HS-27A (cell line): ENCODE data around the gene ZNF275.
A peak's percentile ranks its signal among the peaks of the same experiment; 100 is the strongest.
"Not testable (repeated sequence)": the region's sequence is repeated elsewhere in the genome, so short reads cannot be mapped to it uniquely, and the experiment has no call there.

ENCODE experiments used
- DNase-seq: peaks from one replicate; pipeline ENCODE4 v3.0.0-alpha.2; 2012; ENCODE audit warnings: low read depth, missing footprints

Gene ZNF275, protein sequence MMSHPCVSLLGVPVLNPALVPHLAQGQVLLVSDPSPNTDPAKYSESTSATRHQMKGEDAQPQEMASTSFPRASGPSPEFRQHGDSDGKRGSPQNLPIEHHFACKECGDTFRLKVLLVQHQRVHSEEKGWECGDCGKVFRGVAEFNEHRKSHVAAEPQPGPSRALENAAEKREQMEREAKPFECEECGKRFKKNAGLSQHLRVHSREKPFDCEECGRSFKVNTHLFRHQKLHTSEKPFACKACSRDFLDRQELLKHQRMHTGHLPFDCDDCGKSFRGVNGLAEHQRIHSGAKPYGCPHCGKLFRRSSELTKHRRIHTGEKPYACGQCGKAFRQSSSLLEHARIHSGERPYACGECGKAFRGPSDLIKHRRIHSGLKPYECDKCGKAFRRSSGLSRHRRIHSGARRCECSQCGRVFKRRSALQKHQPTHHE

DNA sequence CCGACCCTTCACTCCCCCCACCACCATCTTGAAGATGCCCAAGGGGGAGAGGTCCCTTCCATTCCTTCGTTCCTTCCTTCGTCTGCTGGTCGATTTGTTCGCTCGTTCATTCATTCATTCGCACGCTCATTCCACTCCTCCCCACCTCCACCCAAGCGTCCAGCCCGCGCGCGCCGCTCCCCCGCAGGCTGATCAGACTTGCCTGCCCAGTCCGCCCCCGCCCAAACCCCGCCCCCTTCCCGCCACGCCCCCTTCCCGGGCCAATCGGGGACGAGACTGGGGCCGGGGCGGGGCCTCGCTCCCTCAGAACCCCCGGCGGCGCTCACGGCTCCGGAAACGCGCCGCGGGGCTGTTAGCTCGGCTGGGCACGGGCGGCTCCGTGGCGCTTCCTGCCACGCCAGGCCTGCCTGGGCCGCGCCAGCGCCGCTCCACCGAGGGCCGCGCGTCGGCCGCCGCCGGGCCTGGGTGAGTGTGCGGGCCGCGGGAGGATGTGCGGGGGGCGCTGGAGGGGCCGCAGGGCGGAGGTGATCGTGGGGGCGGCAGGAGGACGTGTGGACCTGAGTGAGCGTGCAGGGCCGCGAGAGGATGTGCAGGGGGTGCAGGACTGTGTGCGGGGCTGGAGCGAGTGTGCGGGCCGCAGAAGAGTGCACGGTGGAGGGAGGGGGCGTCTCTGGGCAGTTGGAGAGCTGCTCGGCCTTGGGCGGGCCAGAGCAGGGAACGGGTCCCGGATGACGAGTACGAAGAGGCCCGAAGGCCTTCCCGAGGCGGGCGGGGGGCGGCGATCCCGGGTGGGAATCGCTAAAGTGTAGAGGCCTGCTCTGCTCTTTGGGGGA, at the start of gene ZNF275:
Gene ZNF275 (plus strand): TSS at position 333 of the 833 bp plus-strand sequence. CDS start 2,527 bp downstream, outside the sequence.
- DNase-seq: peak; percentile 26

DNA sequence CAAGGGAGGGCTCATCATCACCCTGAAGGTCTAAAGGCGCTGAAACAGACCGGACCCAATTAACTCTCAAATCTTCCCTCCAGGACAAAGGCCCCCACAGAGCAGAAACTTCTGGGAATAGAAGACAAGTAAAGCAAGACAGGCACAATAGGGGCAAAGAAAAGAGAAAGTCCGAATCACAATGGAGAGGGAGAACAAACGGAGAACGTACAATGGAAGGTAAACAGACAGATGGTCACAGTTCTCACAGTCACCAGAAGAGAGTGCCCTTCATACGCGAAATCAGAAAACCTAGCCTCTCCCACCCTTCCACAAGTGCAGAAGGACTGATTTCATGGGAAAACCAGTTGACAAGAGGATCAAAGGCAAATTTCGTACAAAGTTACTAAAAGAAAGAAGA, 48.3 kb upstream of the ZNF275 start:
- DNase-seq: not testable (repeated sequence)

DNA sequence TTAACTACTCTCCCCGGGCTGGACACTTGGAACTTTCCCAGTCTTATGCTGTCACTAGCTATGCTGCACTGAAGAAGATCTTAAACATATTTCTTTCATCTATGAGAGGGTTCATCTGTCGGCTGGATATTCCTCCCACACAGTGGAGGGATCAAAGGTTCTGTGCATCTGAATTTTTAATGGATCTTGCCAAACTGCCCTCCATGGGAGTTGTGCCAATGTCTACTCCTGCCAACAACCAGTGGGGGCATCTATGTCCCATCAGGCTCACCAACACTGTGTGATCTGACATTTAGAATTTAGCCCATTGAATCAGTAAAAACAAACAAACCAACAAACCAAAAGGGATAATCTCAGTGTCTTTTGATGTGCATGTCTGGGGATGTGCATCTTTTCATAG, 45.1 kb upstream of the ZNF275 start:
- not testable (repeated sequence) for DNase-seq

DNA sequence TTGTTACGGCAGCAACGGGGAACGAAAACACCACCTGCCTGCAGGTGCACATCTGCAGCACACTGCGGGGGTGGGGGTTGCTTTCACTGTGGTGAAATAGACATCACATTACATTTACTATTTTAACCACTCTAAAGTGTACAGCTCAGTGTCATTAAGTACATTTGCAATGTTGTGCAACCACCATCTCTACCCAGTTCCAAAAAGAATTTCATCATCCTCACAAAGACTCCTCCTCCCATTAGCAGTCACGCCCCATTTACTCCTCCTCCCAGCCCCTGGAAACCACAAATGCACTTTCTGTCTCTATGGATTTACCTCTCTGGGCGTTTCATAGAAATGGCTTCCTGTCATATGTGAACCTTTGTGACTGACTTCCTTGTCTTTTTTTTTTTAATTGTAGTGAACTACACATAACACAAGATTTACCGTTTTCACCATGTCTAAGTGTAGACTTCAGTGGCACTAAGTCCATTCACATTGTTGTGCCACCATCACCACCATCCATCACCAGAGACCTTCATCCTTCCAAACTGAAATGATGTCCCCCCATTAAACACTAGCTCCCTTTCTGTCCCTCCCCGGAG, 40.4 kb upstream of the ZNF275 start:
- not testable (repeated sequence) for DNase-seq

DNA sequence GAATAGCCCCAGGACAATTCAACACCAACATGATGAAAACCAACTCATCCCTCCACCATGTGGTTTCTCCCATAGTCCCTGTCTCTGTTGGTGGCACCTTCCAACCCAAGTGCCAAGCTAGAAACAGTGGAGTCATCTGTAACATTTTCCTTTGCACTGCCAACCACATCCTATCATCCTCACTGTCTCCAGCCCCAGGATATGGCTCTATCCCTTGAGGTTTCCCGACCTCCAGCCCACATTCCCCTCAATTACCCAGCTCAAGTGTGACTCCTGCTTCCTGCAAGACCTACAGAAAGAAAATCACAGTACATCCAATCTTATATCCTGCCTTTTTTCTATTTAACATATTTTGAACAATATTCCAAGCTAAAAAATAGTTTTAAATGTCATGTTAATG, 36.6 kb upstream of the ZNF275 start:
- DNase-seq: no peak

DNA sequence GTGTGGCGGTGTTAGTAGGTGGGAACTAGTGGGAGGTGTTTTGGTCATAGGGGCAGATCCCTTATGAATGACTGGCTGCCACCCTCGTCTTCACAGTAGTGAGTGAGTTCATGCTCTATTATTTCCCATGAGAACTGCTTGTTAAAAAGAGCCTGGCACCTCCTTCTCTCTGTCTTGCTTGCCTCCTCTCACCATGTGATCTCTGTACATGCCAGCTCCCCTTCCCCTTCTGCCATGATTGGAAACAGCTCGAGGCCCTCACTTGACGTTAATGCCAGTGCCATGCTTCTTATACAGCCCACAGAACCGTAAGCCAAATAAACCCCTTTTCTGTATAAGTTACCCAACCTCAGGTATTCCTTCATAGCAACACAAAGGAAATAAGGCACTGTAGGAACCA, 34.1 kb upstream of the ZNF275 start:
- DNase-seq: no peak

DNA sequence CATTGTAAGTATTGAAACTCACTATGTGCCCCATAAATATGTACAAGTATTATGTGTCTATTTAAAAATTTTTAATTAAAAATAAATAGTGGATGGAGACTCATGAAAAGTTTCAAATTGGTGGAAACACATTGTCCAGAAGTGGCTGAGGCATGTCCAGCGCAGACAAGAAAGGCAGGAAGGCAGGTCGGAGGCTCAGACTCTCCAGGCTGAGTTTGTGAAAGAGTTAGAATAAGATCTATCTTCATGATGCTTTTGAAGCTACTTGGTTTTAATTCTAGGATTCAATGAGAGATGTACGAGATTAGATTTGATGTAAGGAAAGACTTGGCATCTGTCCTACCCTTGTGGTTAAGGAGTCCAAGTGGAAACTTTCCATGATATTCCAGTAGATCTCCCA, 32.2 kb upstream of the ZNF275 start:
- no peak for DNase-seq

DNA sequence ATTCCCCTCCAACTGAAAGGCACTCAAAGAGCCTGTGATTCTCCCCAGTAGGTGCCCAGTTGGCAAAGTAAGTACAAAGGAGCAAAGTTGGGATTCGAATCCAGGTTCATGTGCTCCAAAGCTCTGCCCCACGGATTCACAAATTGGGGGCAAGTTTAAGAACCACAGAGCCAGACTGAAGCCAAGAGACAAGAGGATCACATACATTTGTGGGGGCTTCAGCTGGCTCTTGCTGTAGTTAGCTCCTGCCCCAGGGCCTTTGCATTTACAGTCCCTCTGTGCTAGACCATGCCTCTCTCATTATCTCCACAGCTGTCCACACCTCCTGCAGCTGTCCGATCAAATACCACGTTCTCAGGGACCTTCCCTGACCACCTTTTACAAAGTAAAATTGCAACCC, 31.2 kb upstream of the ZNF275 start:
- no peak for DNase-seq

DNA sequence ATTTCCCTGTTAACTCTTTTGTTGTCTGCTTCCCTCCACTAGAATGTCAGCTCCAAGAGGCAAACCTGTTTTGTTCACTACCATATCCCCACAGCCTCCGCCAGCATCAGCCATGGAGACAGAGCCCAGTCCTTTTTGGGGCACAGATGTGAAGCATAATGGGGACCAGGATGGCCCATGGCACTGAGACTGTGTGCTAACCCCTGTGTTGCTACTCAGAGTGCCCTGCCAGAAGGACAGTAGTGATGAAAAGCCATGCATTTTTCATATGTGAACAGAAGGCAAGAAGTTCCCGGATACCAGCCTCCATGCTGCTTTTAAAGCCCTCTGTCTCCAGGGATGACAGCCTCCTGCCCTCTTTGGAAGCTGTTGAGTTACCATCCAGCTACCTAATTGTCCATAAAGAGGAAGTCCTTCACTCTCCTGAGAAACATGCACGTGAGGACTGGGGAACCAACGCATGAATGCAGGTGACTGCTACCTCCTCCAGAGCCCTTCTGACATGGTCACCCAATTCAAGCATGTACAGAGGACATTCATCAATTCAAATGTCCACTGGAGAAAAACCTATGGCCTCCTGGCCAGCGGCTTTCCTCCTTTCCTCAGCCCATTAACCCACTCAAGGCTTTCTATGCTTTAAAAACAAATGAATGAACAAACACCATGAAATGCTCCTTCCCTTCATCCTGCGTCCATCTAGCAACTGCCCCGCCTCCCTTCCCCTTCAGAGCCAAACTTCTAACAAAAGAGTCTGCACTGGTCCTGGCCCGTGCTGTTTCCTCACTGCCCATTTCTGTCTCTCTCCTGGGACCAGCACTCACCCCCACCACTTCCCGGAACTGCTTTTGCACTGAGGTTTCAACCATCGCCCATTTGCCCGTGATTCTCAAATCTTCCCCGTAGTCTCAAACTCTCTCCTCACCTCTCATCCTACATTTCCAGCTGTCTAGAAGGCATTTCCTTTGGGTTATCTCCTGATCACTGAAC, 30.4 kb upstream of the ZNF275 start:
- no peak for DNase-seq

DNA sequence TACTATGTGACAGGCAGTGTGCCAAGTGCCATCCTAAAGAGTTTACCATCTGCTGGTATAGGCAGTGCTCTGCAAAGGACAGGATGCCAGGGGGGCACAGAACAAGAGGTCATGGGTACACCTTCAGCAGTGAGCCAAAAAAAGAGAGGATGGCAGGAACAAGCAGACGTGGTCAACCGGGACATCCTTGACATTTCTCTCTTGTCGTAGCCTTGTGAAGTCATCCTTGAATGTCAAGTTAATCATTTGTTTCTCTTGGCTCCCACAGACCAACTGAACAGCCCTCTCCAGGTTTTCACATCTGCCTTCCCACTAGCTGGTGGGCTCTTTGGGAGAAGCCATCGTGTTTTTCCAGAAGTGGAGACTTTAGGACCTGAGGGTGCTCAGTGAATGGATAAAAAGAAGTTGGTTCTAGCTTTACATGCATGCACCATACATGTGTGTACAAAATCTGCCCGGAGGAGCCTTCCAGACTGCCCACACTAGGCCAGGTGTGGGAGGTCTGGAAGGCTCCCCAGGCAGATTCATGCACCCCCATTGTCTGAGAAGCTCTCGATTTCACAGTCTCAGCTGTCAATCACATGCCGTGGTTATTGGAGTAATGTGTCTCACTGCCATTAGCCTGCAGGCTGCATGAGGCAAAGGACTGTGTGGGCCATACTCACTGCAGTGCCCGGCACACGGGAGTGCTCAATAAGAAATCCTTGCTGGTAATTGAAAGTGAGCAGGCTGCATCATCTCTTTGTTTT, 28.8 kb upstream of the ZNF275 start:
- DNase-seq: no peak

DNA sequence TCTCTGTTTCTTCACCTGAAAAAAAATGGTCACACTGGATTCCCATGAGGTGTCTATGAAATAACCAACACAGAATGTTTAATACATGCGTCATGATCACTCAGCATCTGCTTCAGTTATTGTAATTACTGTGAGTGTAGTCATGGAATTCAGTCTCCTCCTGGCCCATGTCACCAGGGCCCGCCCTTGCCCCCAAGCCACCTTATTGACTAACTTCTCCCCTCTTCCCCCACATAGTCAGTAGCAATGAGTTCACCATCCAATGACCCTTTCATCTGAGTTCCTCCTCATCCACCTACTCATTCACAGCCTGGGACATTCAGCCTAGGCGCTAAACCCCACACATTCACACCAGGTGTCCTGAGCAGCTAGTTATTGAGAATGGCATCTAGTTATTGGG, 28.0 kb upstream of the ZNF275 start:
- DNase-seq: no peak

DNA sequence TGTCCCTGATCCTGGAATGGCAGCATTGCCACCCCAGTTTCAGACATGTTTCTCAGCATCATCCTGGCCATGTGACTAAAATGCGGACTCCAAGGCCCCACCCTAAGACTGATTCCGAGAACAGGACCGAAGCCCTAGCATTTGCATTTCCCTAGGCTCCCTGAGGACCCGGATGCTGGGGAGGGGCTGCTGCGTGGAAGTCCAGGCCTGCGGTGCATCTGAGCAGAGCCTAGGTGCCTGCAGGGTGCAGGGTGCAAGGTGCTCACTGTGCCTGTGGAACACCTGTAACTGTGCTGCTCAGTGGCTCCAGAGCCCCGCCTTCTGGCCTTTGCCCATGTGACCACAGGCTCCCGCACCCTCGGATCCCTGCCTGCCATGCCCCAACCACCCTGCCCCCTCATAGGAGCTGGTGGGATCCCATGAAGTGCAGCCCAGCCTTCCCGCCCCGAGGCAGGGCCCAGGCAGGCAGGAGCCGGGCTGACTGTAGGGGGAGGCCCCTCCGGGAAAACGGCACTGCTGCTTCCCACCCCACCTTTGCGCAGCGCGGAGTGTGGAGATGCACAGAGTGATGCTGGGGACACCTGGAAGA, 27.3 kb upstream of the ZNF275 start:
- DNase-seq: no peak

DNA sequence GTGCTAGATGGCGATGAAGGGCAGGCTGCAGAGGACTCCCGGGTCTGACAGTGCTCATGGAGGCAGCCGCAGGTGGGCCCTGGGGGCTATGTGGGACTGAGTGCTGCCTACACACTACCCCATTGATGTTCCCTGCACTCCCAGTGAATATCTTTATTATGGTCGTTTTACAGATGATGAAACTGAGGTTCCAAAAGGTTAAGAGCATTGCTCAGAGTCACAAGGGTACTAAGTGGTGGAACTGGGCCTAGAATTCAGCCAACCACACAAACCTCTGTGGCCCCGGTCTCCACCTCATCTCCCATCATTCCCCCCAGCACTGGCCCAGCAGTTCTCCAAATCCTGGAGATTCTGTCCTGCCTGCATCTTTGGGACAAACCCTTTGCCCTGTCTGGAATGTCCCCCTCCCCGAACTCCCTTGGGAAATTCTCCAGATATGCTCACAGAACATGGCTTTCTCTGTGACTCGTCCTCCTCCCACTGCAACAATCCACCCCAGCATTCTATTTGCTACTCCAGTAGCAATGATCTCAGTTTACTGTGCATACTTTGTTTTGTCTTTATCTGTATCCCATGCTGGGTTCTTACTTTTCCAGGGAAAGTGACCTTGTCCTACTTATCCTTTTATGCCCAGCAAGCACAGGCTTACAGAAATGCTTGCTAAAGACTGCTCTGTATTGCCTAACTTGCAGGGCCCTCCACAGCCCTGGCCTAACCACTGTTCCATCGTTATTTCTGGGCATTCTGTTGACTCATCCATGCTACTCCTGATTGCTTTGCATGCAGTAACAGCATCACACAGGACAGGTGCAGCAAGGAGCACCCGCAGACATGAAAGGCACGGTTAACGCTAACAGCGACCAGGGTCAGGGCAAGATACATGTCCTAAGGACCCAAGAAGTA, 26.4 kb upstream of the ZNF275 start:
- DNase-seq: no peak

DNA sequence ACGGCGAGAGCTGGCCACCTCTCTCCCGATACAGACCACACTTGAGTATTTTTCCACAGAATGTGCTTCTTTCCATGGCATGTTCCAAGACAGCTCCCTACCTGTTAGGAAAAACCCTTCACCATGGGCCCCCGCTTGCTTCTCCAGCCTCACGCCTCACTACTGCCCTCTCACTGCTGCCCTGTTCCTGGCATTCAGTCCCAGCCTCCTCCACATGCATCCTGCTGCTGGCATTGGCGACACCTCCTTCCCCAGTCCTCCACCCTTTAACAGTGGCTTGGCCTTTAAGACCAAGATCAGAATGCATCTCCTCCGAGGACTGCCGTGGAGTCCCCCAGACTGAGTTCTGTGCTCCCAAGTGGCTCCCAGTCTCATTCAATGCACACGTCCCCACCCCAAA, 23.1 kb upstream of the ZNF275 start:
- DNase-seq: no peak

DNA sequence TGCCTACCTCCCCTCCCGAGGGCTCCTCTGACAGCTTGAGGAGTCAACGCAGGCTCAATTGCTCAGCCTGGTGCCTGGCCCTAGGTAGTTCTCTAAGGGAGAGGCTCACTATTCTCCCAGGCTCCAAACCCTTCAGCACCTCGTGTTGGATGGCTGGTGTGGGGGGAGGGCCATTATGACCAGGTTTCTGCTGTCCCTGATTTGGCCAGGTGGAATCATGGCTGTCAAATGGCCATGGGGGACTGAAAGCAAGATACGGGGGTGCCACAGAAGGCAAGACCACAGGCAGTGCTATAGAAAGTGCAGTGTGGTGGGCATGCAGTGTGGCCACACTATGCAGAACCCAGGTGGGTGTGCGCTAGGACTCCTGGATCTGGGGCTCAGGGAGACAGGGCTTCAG, 21.9 kb upstream of the ZNF275 start:
- DNase-seq: no peak

DNA sequence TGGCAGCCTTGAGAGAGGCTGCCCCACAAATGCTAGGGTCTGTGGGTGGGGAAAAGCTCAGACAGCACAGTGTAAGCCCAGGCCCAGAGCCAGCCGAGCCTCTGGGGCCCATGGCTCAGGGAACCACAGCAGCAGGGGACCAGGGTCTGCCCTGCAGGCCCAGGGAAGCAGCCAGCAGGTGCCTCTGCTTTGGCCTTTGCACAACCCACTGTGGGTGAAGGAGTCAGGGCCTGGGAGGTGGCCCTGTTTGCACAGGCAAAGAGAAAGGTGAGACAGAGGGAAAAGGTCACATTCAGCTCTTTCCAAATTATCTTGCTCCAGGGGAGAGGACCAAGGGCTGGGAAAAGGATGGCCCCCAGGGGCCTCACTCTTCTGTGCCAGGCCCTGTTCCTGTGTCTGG, 21.1 kb upstream of the ZNF275 start:
- no peak for DNase-seq

DNA sequence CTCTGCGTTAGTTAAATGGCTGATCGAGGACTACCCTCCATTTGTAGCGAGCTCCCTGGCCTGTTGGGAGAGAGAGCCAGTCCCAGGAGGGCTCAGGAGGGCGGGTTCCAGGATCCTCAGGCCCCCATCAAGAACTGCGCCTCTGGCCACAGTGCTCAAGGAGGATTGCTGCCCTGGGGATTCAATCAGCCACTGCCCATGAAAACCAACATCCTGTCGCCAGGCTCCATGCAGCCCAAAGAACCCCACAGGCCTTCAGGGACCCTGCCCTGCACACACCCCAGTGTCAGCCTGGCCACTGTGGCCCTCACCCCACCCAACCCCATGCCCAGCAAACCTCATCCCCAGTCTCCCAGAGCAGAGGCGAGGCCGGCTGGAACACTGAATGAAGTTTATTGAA, 16.6 kb upstream of the ZNF275 start:
- DNase-seq: no peak

DNA sequence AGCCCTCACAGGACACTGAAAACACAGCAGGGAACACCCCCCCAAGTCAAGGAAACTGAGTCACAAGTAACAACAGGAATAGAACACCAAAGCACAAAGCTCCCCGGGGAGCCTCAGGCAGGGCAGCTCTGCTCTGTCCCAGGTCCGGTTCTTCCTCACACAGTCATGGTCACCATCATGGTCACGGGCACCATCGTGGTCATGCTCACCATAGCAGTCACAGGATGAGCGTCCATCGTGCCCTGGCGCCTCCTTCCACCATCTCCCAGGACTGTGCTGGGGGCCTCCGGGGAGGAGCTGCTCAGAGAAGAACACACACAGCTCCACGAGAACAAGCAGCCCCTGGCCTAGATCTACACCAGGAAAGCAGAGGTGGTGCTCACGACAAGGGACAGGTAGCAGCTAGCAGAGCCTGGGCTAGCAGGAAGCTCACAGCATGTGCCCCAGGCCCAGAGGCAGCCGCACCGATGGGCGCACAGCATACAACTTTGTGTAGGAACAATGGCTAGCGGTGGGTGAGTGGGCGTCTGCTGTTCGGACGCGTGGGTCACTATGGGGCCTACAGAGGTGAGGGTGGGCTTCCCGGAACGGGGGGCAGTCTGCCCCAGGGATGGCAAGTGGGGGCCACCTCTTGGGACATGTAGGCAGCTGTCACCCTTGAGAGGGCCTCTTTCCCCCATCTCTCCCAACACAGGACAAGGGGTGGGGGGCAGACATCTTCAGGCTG, 15.8 kb upstream of the ZNF275 start:
- DNase-seq: no peak

DNA sequence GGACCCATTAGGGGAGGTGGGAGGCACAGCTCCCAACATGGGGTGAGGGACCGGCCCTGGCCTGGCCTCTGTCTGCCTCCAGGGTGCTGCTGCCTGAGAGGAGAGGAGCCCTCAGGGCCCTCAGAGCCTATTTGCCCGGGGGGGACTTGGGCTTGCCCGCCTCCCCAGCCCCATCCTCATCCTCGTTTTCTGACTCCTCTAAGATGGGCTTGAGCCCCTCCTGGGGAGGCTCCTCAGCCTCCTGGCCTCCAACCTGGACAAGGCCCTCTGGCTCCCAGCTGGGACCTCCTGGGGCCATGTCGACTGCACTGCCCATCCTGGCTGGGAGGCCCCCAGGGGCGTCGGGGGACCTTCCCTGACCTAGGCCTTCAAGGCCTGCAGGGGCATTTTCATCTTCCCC, 15.1 kb upstream of the ZNF275 start:
- DNase-seq: no peak
